ENCODE measurements around the gene ZBTB21. TPM values are rescaled to one million over a fixed set of nuclear protein-coding genes. Genes with fewer than 3 reads are reported as not detected.
A peak's percentile ranks its signal among the peaks of the same experiment; 100 is the strongest.

ZBTB21 gene
- total and polyA plus RNA-seq, 2 of the 4 experiments (the other 2 are of a cell fraction): 6.8 to 12.0 TPM

DNA sequence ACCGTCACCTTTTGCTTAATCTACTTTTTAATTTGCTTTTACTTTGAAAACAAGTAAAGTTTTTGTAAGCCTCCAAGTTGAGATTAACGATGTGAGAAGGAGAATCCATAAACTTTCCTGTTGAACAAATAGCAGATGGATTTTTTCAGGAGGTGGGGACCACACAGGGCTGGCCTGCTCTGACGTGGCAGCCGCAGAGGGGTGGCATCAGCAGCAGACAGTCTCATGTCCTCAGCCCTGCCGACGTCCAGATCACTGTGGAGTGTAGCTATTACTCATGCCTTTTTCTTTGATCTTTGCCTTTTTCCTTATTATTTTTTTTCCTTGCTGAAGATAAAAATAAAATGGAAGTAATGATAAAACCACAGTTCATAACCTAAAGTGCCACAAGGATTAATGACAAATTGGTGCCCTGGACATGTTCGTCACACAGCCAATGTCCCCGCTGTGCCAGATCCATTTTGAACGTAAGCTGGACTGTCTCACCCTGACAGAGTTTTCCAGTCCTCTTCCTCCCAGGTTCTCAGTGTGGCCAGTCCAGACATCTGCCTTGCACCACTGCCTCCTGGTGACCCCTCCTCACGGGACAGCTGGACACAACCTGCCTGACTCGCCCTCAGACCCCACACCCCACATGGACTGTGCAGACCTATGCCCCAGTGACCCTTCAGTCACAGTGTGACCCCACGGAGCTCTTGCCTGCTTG, 15.4 kb upstream of the ZBTB21 start:
- intact Hi-C loops (cut with micrococcal nuclease) (loop anchor here (2.0 kb wide), 1 partner anchor 13 kb away; no protein-coding TSS in a partner anchor), dilution Hi-C loops (cut with HindIII; ENCODE audit: low sequenced_read_pairs, unreplicated experiment) (no loop called here), in situ Hi-C loops (cut with MboI; ENCODE audit: low sequenced_read_pairs) (no loop called here)
- H4K91ac ChIP-seq (ENCODE audit: insufficient read depth, low read depth, low read length): peak overlapping the region; percentile 95
- peak overlapping the region; percentile 95 for H3K14ac ChIP-seq (replicated peaks; ENCODE audit: low read depth, low read length)
- peak overlapping the region; percentile 96 for H2BK20ac ChIP-seq (ENCODE audit: low read depth, low read length)
- peaks cover 26% of the 10 kb centered on the region for H3K9me1 ChIP-seq (ENCODE audit: insufficient read depth, low read length)
- H3K23ac ChIP-seq (ENCODE audit: low read depth, low read length): peak overlapping the region; percentile 81
- H3K4me1 ChIP-seq (ENCODE audit: control insufficient read depth, insufficient read depth, low read length): peaks cover 13% of the 10 kb centered on the region
- peak overlapping the region; percentile 80 for H3K18ac ChIP-seq (ENCODE audit: low read depth, low read length)
- no TSS peak for BruUV-seq (replicated peaks)
- peaks cover 3 to 4% of the 10 kb centered on the region in 2 experiments; a peak in 2 of 4 replicates for H3K79me1 ChIP-seq (ENCODE audit: low read depth in 1 of 2, low read length in 2 of 2)
- H2BK15ac ChIP-seq (ENCODE audit: low read depth, low read length): peak overlapping the region; percentile 96
- WGBS, 2 experiments (ENCODE audit: extremely low coverage in 2 of 2, insufficient read length in 1 of 2): 18% methylated on average over 4 of the region's 12 CpGs; no CpG with 5 or more reads in 1 of the 2 experiments
- H2BK5ac ChIP-seq (ENCODE audit: low read depth, low read length, poor library complexity, severe bottlenecking): peak overlapping the region; percentile 74
- POLR2A ChIA-PET (ENCODE audit: unreplicated experiment): no interaction called here
- peak; percentile 11; the same call in 1 of the 2 replicates for TF ChIP-seq SMC3 (IDR thresholded peaks at IDR 0.05; ENCODE audit: low read depth, low read length)
- no peak for TF ChIP-seq CEBPB (IDR thresholded peaks at IDR 0.05; ENCODE audit: low read depth, low read length)
- TF ChIP-seq FOS (IDR thresholded peaks at IDR 0.05; ENCODE audit: low read depth, low read length): peak; percentile 73
- peak overlapping the region; percentile 94 to 95 for H4K8ac ChIP-seq (ENCODE audit: low read depth in 2 of 2, low read length in 2 of 2)
- peak overlapping the region; percentile 86 for H2AFZ ChIP-seq (replicated peaks; ENCODE audit: low read length, poor library complexity)
- H4K5ac ChIP-seq (ENCODE audit: low read depth, low read length): peak overlapping the region; percentile 80
- peak; percentile 95 for ATAC-seq (ENCODE audit: low read depth)
- H3K9ac ChIP-seq (ENCODE audit: low read depth, low read length): peak overlapping the region; percentile 33
- CTCF ChIA-PET: interaction anchor here (0.9 kb wide), 1 partner anchor 67 kb away, joined by 4 read pairs; no protein-coding TSS in a partner anchor
- no peaks in the 10 kb centered on the region for H3K27me3 ChIP-seq (ENCODE audit: control insufficient read depth, insufficient read depth, low read length)
- H3K4me3 ChIP-seq (ENCODE audit: insufficient read depth, low read depth, low read length): no peak overlapping the region
- peak overlapping the region; percentile 42 for H3K27ac ChIP-seq (ENCODE audit: insufficient read depth, low read length)
- H3K4ac ChIP-seq (ENCODE audit: low read depth, low read length): peak overlapping the region; percentile 93
- peak overlapping the region; percentile 93 for H2AK9ac ChIP-seq (replicated peaks; ENCODE audit: low read depth, low read length, poor library complexity)
- H3K36me3 ChIP-seq (ENCODE audit: control insufficient read depth, insufficient read depth, low read length): no peaks in the 10 kb centered on the region
- DNase-seq: peak; percentile 94
- H2AK5ac ChIP-seq (ENCODE audit: low read depth, low read length): peak overlapping the region; percentile 98
- no peaks in the 10 kb centered on the region for H4K20me1 ChIP-seq (ENCODE audit: insufficient read depth, low read length)
- no peaks in the 10 kb centered on the region for H3K9me3 ChIP-seq (ENCODE audit: control insufficient read depth, insufficient read depth, low read length)
- peak overlapping the region; percentile 2; the same call in 1 of the 2 replicates for H3K4me2 ChIP-seq (ENCODE audit: low read depth, low read length)
- peak overlapping the region; percentile 98 for H2BK120ac ChIP-seq (ENCODE audit: low read depth, low read length)
- peak overlapping the region; percentile 74 for H3K56ac ChIP-seq (ENCODE audit: extremely low read depth, insufficient read depth, low read length)
